RWPE2 (cell line): ENCODE data around the gene CDKN2AIPNL.
"Not testable (repeated sequence)": the region's sequence is repeated elsewhere in the genome, so short reads cannot be mapped to it uniquely, and the experiment has no call there.

Source experiments
- ATAC-seq: fragments of 200-7000 bp; cut with Tn5 transposase; 3 replicates; pipeline ENCODE4 v1.9.1; 2021; ENCODE audit warnings: low read depth
- DNase-seq: peaks from one replicate; pipeline ENCODE4 v3.0.0-alpha.2; 2020; ENCODE audit warnings: low spot score
- H3K27ac ChIP-seq: fragments of 450-650 bp; 2 replicates; pipeline ENCODE4 v1.5.1; 2017; ENCODE audit warnings: mild to moderate bottlenecking; ENCODE audit not compliant: poor library complexity, severe bottlenecking
- H3K27me3 ChIP-seq: fragments of 250-450 bp; sonication (Bioruptor Pico); 2 replicates; pipeline ENCODE4 v1.5.1; 2021; ENCODE audit warnings: mild to moderate bottlenecking, moderate library complexity; ENCODE audit not compliant: insufficient read depth, poor library complexity, severe bottlenecking
- H3K36me3 ChIP-seq: fragments of 250-450 bp; sonication (Bioruptor Pico); 2 replicates; pipeline ENCODE4 v1.5.1; 2020; ENCODE audit warnings: low read depth, mild to moderate bottlenecking, moderate library complexity
- H3K4me1 ChIP-seq: fragments of 250-450 bp; sonication (Bioruptor Pico); 2 replicates; pipeline ENCODE4 v1.5.1; 2021; ENCODE audit warnings: mild to moderate bottlenecking, moderate library complexity; ENCODE audit not compliant: insufficient read depth, poor library complexity, severe bottlenecking
- H3K4me3 ChIP-seq: fragments of 250-450 bp; sonication (Bioruptor Pico); 2 replicates; pipeline ENCODE4 v1.5.1; 2021; ENCODE audit warnings: mild to moderate bottlenecking, moderate library complexity; ENCODE audit not compliant: severe bottlenecking
- H3K9me3 ChIP-seq: fragments of 250-450 bp; sonication (Bioruptor Pico); 2 replicates; pipeline ENCODE4 v1.5.1; 2021; ENCODE audit warnings: mild to moderate bottlenecking, moderate library complexity; ENCODE audit not compliant: severe bottlenecking
- CTCF ChIP-seq: fragments of 450-650 bp; IDR thresholded peaks from one replicate; pipeline ENCODE4 v1.5.1; 2017; ENCODE audit warnings: mild to moderate bottlenecking, moderate library complexity; ENCODE audit not compliant: poor library complexity, severe bottlenecking

CDKN2AIPNL gene

GRCh38 chr5:134383980-134384697, 27.5 kb downstream of the CDKN2AIPNL start:
- DNase-seq (no peak), ATAC-seq (no peak)
- no peak overlapping the region for H3K4me3 ChIP-seq
- no peaks in the 10 kb centered on the region for H3K27me3 ChIP-seq
- no peaks in the 10 kb centered on the region for H3K9me3 ChIP-seq
- no peaks in the 10 kb centered on the region for H3K4me1 ChIP-seq
- no peak overlapping the region for H3K27ac ChIP-seq
- TF ChIP-seq CTCF, result no peak
- H3K36me3 ChIP-seq, result peaks cover 99% of the 10 kb centered on the region

- H3K36me3 ChIP-seq, result peaks cover 99% of the 10 kb centered on the region
- not testable (repeated sequence) for H3K27me3 ChIP-seq, DNase-seq, ATAC-seq, H3K4me1 ChIP-seq, H3K27ac ChIP-seq, H3K9me3 ChIP-seq, H3K4me3 ChIP-seq
These were observed 29.5 kb downstream of the CDKN2AIPNL start for GRCh38 chr5:134382204-134382603.

GRCh38 chr5:134380346-134380745, 31.3 kb downstream of the CDKN2AIPNL start:
- no peak overlapping the region for H3K4me3 ChIP-seq
- H3K9me3 ChIP-seq, result no peaks in the 10 kb centered on the region
- no peaks in the 10 kb centered on the region for H3K27me3 ChIP-seq
- TF ChIP-seq CTCF, result no peak
- no peaks in the 10 kb centered on the region for H3K4me1 ChIP-seq
- peaks cover 97% of the 10 kb centered on the region for H3K36me3 ChIP-seq
- no peak for DNase-seq
- H3K27ac ChIP-seq, result no peak overlapping the region
- ATAC-seq, result no peak

GRCh38 chr5:134374232-134374631, 37.4 kb downstream of the CDKN2AIPNL start:
- H3K36me3 ChIP-seq, result peaks cover 60% of the 10 kb centered on the region
- H3K27me3 ChIP-seq, result no peaks in the 10 kb centered on the region
- no peak overlapping the region for H3K4me3 ChIP-seq
- no peaks in the 10 kb centered on the region for H3K9me3 ChIP-seq
- ATAC-seq (no peak), DNase-seq (no peak)
- TF ChIP-seq CTCF, result peak; percentile 31
- H3K27ac ChIP-seq, result no peak overlapping the region
- H3K4me1 ChIP-seq, result peaks cover 13% of the 10 kb centered on the region

GRCh38 chr5:134373633-134374032, 38.0 kb downstream of the CDKN2AIPNL start:
- H3K9me3 ChIP-seq, H3K27me3 ChIP-seq, H3K27ac ChIP-seq, ATAC-seq, DNase-seq, H3K4me3 ChIP-seq: not testable (repeated sequence)
- H3K36me3 ChIP-seq, result peaks cover 54% of the 10 kb centered on the region
- peaks cover 13% of the 10 kb centered on the region for H3K4me1 ChIP-seq

GRCh38 chr5:134371834-134372340, 39.8 kb downstream of the CDKN2AIPNL start:
- H3K27ac ChIP-seq, result peak overlapping the region; percentile 75

More at GRCh38 chr5:134371834-134372340, 39.8 kb downstream of the CDKN2AIPNL start:
- Histone ChIP-seq H3K9me3 (no peaks in the 10 kb centered on the region), H3K36me3 (peaks cover 44% of the 10 kb centered on the region), H3K4me1 (peaks cover 18% of the 10 kb centered on the region), H3K4me3 (peak overlapping the region; percentile 49), H3K27me3 (no peaks in the 10 kb centered on the region)
- TF ChIP-seq CTCF, result no peak
- DNase-seq (peak; percentile 76), ATAC-seq (peak; percentile 32)
